ENCODE measurements around the gene ENPP3.

- TF ChIP-seq EZH2 (IDR thresholded peaks at IDR 0.05; ENCODE audit: low read depth, unreplicated experiment) (no peak), CTCF (conservative IDR thresholded peaks at IDR 0.05; ENCODE audit: low read depth in 2 of 2) (no peak), POLR2AphosphoS5 (IDR thresholded peaks at IDR 0.05; ENCODE audit: low read depth) (no peak), EZH2phosphoT487 (IDR thresholded peaks at IDR 0.05; ENCODE audit: unreplicated experiment) (no peak), ZNF331 (CRISPR knock-in tag; IDR thresholded peaks at IDR 0.05; ENCODE audit: low read depth) (no peak), ZNF114 (CRISPR knock-in tag; IDR thresholded peaks at IDR 0.05) (no peak), REST (IDR thresholded peaks at IDR 0.05; ENCODE audit: unreplicated experiment) (no peak), JUNB (IDR thresholded peaks at IDR 0.05; ENCODE audit: unreplicated experiment) (no peak), ZNF462 (CRISPR knock-in tag; IDR thresholded peaks at IDR 0.05) (no peak), CREB1 (CRISPR knock-in tag; IDR thresholded peaks at IDR 0.05; ENCODE audit: low read depth) (no peak)
Measured at GRCh38 chr6:131791476-131791875, 154.4 kb downstream of the ENPP3 start.
